NCI-H69 (cell line): ENCODE measurements around the gene PLAAT1.
A peak's percentile ranks its signal among the peaks of the same experiment; 100 is the strongest.

Experiments used
- DNase-seq: peaks from one replicate; lab custom pipeline; 2025; lab: John Stamatoyannopoulos, UW

The PLAAT1 gene

DNA sequence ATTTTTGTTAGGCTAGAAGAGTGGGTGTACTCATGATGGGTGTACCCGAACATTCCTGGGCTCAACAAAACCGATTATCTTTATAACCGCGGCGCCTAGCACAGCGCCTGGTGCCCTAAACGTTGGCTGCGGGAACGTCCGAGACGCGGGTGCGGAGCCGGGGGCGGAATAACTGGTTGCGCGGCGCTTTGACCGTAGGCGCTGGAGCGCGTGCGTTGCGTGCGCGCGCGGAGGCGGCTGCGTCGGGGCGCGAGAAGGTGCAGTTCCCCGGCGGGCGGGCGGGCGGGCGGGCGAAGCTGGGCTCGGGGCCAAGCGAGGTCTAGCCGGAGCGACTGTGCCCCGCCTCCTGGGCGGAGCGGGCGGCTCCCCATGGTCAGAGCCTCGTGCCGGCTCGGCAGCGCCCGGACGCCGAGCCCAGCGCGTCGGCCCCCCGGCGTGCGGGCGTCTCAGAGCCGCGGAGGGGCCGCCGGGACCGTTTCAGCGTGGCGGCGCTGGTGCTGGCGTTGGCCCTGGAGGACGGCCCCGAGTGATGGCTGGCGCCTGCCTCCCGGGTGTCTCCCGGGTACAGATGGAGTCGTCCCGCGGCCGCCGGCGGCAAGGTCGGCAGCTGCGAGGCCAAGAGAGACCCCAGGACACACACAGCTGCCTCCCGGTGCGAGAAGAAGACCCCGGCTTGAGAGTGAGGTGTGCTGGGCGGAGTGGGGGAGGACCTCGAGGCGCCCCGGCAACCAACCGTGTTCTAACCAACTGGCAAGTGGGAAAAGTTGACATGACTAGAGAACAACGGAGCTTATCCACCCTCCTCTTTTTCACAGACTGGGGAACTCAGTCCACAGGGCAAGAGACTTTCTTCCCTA is at the start of gene PLAAT1:
Gene PLAAT1, plus strand, starts transcription at position 373 of the 857 bp plus-strand sequence. CDS start 14,429 bp downstream, outside the sequence.
- peak; percentile 86 for DNase-seq

GRCh38 chr3:193194371-193194770 is 46.7 kb upstream of the PLAAT1 start:
- no peak for DNase-seq

GRCh38 chr3:193196746-193197145 is 44.3 kb upstream of the PLAAT1 start:
- no peak for DNase-seq

GRCh38 chr3:193207290-193208273 is 33.4 kb upstream of the PLAAT1 start:
- DNase-seq: no peak

GRCh38 chr3:193210618-193211017 is 30.4 kb upstream of the PLAAT1 start:
- DNase-seq: no peak

- DNase-seq: no peak
Observed at GRCh38 chr3:193211173-193211572, 29.8 kb upstream of the PLAAT1 start.

DNA sequence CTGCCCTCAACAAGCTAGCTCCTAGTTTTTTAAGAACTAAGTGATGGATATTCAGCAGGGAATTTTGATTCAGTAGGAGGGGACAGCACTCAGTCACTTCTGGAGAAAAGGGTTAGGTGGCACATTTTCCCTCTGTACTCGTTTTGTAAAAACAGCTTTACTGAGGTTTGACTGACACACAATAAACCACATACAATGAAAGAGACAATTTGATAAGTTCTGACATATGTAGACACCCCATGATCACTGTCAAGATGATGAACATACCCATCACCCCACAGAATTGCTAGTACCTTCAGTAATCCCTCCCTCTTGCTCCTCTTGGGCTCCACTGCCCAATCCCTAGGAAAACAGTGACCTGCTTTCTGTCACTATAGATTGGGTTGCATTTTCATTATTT is 29.0 kb upstream of the PLAAT1 start:
- DNase-seq: no peak

DNA sequence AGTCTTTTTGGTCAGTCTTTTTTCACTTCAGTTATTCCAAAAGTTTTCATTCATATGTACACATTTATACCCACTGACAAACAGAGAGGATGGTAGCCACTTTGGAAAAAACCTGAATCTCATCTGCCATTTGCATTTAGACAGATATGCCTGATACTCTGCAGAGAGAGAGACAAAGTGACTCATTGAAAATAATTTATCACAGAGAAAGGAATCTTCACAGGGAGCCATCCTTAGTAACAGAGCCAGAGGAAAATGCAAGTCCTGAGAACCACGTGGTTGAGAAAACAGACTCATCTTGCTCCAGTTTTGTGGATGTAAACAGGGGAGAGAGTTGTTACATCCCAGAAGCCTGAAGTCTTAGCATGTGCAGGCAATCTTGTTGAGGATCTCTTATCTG is 28.2 kb upstream of the PLAAT1 start:
- DNase-seq: no peak

GRCh38 chr3:193214445-193214844 is 26.6 kb upstream of the PLAAT1 start:
- DNase-seq: no peak

- DNase-seq: no peak
Observed at GRCh38 chr3:193225302-193226125, 15.5 kb upstream of the PLAAT1 start.

DNA sequence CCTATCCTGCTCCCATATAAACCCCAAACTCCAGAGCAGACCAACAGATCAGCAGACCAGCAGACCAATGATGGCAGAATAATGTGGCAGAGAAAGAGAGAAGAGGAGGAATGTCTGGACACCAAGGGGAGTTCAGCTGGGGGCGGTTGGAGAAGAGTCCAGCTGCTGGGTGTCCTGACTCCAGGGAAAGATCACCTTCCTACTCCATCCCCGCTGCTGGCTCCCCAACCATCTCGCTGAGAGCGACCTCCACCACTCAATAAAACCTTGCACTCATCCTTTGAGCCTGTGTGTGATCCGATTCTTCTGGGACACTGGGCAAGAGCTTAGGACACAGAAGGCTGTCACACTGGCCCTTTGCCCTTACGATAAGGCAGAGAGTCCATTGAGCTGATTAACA is 12.8 kb upstream of the PLAAT1 start:
- no peak for DNase-seq

- peak; percentile 30 for DNase-seq
Observed at GRCh38 chr3:193229851-193230420, 11.1 kb upstream of the PLAAT1 start.

DNA sequence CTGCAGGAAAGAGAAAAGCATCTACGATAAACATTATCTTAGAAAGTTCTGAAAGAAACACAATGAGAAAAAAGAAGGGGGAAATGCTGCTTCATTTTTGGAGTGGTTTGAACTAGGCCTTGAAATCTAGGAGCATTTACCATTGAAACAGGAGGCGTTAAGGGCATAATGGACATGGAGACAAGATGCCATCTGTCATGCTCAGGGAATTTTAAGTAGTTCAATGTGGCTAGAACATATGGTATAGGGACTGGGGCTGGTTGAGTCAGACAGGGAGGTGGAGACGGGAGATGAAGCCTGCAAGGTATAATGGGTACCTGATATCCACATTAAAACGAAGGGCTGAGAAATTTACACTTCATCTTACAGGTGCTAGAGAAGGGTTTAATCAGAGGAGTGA is 10.4 kb upstream of the PLAAT1 start:
- peak; percentile 69 for DNase-seq

GRCh38 chr3:193231201-193231600 is 9.8 kb upstream of the PLAAT1 start:
- DNase-seq: peak; percentile 9

- no peak for DNase-seq
Observed at GRCh38 chr3:193236599-193236998, 4.4 kb upstream of the PLAAT1 start.

DNA sequence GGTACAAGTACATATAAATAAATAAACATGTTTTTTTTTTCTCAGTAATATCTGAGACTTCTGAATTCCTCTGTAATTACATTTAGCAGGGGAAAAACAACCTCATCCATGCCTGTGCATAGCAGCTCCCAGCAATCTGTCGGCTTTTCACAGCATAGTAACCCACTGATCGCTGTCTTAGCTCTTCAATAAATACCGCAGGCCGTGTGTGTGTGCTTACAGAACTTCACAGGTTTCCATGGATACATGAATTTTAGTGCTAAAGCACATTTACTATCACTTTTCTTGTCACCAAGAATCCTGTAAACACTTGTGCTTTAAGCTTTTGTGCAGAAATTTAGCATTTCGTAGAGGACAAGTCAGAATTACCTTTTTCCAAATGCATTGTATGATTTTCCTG is 4.0 kb upstream of the PLAAT1 start:
- DNase-seq: peak; percentile 6

GRCh38 chr3:193240436-193240849 is 579 bp upstream of the PLAAT1 start:
- peak; percentile 31 for DNase-seq

DNA sequence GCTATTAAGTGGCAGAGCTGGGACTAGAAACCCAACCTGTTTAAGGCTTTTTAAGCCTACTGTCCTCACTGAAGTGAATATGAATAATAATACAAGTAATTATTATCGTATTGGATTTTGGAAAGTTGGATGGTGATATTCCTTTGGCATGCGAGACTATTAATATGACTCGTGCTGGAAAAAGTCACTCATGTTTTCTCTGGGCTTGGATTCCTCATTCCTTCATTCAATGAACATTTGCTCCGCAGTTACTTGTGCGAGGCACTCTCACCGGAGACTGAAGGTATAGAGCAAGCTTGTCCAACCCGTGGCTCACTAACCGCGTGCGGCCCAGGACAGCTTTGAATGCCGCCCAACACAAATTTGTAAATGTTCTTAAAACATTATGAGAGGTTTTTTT is 694 bp downstream of the PLAAT1 start:
- no peak for DNase-seq

GRCh38 chr3:193243571-193243970 is 2.5 kb downstream of the PLAAT1 start:
- DNase-seq: no peak

DNA sequence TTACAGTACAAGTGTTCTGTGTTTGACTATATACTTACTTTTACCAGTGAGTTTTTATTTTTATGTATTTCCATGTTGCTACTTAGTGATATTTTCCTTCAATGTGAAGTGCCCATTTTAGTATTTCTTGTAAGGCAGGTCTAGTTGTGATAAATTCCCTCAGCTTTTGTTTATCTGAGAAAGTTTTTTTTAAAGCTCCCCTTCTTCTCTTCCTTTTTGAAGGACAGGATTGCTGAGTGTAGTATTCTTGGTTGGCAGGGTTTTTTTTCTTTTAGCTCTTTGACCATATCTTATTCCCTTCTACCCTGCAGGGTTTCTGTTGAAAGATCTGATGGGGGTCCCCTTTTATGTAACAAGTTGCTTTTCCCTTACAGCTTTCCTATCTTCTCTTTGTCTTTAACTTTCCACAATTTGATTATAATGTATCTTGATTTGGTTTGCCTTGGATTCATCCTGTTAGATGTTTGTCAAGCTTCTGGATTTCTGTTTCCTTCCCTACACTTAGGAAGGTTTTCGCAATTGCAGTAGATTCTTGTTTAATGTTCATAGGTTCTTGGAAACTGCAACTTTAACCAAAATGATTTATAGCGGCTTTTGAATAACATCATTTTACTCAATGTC is 7.9 kb downstream of the PLAAT1 start:
- no peak for DNase-seq

GRCh38 chr3:193250492-193250891 is 9.5 kb downstream of the PLAAT1 start:
- DNase-seq: no peak
